Neural cell (in vitro differentiated cells): Measurements from ENCODE around the gene ERC2. TPM values are rescaled to one million over a fixed set of nuclear protein-coding genes. Genes with fewer than 3 reads are reported as not detected.

Experiments used
- H2AFZ ChIP-seq: fragments of 200-600, 300-800 bp; sonication (generic), shearing (Covaris generic); 2 replicates; pipeline ENCODE4 v1.6.0; 2014; ENCODE audit warnings: low read depth, mild to moderate bottlenecking, antibody characterized with exemption, low read length, moderate library complexity
- H3F3A ChIP-seq: fragments of 200-600 bp; shearing (Covaris generic); 2 replicates; pipeline ENCODE4 v1.6.1; 2016; ENCODE audit warnings: mild to moderate bottlenecking, moderate library complexity, mixed read lengths, antibody characterized with exemption, low read length; ENCODE audit not compliant: insufficient read depth, poor library complexity, severe bottlenecking
- H3K27ac ChIP-seq: fragments of 200-600, 300-800 bp; sonication (generic), shearing (Covaris generic); 2 replicates; pipeline ENCODE4 v1.5.1; 2014; ENCODE audit warnings: mild to moderate bottlenecking, low read length, moderate library complexity
- H3K27me3 ChIP-seq: fragments of 300-800, 200-600 bp; sonication (generic), shearing (Covaris generic); 2 replicates; pipeline ENCODE4 v1.6.0; 2014; ENCODE audit warnings: mild to moderate bottlenecking, low read depth, low read length, moderate library complexity; ENCODE audit not compliant: insufficient read depth
- H3K36me3 ChIP-seq: fragments of 300-800, 200-600 bp; sonication (generic), shearing (Covaris generic); 2 replicates; pipeline ENCODE4 v1.5.1; 2014; ENCODE audit warnings: mild to moderate bottlenecking, antibody characterized with exemption, low read length, moderate library complexity; ENCODE audit not compliant: insufficient read depth
- H3K4me2 ChIP-seq: fragments of 300-800, 200-600 bp; sonication (generic), shearing (Covaris generic); 2 replicates; pipeline ENCODE4 v1.6.0; 2014; ENCODE audit warnings: mild to moderate bottlenecking, low read length
- H3K4me3 ChIP-seq: fragments of 300-800, 200-600 bp; sonication (generic), shearing (Covaris generic); 2 replicates; pipeline ENCODE4 v1.5.1; 2014; ENCODE audit warnings: mild to moderate bottlenecking, low read length, moderate library complexity
- H3K79me2 ChIP-seq: fragments of 200-600 bp; shearing (Covaris generic); replicated peaks from 2 replicates; pipeline ENCODE4 v1.6.0; 2014; ENCODE audit warnings: mild to moderate bottlenecking, low read length, moderate library complexity; ENCODE audit not compliant: insufficient read depth
- H3K9ac ChIP-seq: fragments of 300-800, 200-600 bp; sonication (generic), shearing (Covaris generic); 2 replicates; pipeline ENCODE4 v1.6.1; 2016; ENCODE audit warnings: mild to moderate bottlenecking, low read length, mixed read lengths
- H3K9me2 ChIP-seq: fragments of 200-600 bp; shearing (Covaris generic); 2 replicates; pipeline ENCODE4 v1.6.1; 2016; ENCODE audit warnings: mild to moderate bottlenecking, low read length, mixed read lengths; ENCODE audit not compliant: insufficient read depth
- H3K9me3 ChIP-seq: fragments of 200-600, 300-800 bp; sonication (generic), shearing (Covaris generic); 2 replicates; pipeline ENCODE4 v1.6.1; 2016; ENCODE audit warnings: mild to moderate bottlenecking, mixed run types, low read length, moderate library complexity, mixed read lengths
- H4K20me1 ChIP-seq: fragments of 200-600 bp; shearing (Covaris generic); 2 replicates; pipeline ENCODE4 v1.6.1; 2016; ENCODE audit warnings: mild to moderate bottlenecking, mixed run types; ENCODE audit not compliant: insufficient read depth
- CTCF ChIP-seq: fragments of 450-650 bp; IDR thresholded peaks from 2 replicates; pipeline ENCODE4 v1.5.1; 2014; ENCODE audit warnings: antibody characterized with exemption, mild to moderate bottlenecking, moderate library complexity; ENCODE audit not compliant: poor library complexity, severe bottlenecking
- EP300 ChIP-seq: fragments of 450-650 bp; conservative IDR thresholded peaks from 2 replicates; pipeline ENCODE4 v1.6.1; 2014; ENCODE audit warnings: antibody characterized with exemption, mild to moderate bottlenecking, moderate library complexity; ENCODE audit not compliant: poor library complexity, severe bottlenecking
- EZH2 ChIP-seq: fragments of 200-600, 300-800 bp; shearing (Covaris generic), sonication (generic); IDR thresholded peaks from 2 replicates; pipeline ENCODE4 v1.6.1; 2014; ENCODE audit warnings: antibody characterized with exemption, low read length, borderline replicate concordance, mild to moderate bottlenecking; ENCODE audit not compliant: insufficient read depth, poor library complexity, severe bottlenecking
- MXI1 ChIP-seq: fragments of 450-650 bp; conservative IDR thresholded peaks from 2 replicates; pipeline ENCODE4 v1.6.1; 2014; ENCODE audit warnings: antibody characterized with exemption, mild to moderate bottlenecking; ENCODE audit not compliant: poor library complexity, severe bottlenecking
- POLR2AphosphoS5 ChIP-seq: IDR thresholded peaks from 2 replicates; pipeline ENCODE4 v1.6.1; 2012
- RAD21 ChIP-seq: fragments of 450-650 bp; conservative IDR thresholded peaks from 2 replicates; pipeline ENCODE4 v1.6.1; 2014; ENCODE audit warnings: antibody characterized with exemption, mild to moderate bottlenecking, moderate library complexity
- REST ChIP-seq: IDR thresholded peaks from 2 replicates; pipeline ENCODE4 v1.6.1; 2012; ENCODE audit warnings: borderline replicate concordance
- SMC3 ChIP-seq: fragments of 450-650 bp; conservative IDR thresholded peaks from 2 replicates; pipeline ENCODE4 v1.6.1; 2014; ENCODE audit warnings: antibody characterized with exemption, mild to moderate bottlenecking, moderate library complexity; ENCODE audit not compliant: poor library complexity
- TAF1 ChIP-seq: IDR thresholded peaks from 2 replicates; pipeline ENCODE4 v1.6.1; 2012; ENCODE audit warnings: low read depth
- polyA plus RNA-seq: library from polyadenylated mRNA; depleted of rRNA; stranded (reverse); fragments of >200 nt; gene quantifications from 2 replicates; pipeline ENCODE4 v1.2.3, GENCODE V29; 2014

The ERC2 gene
- polyA plus RNA-seq, 1 donor from 2014 or later: 60.4 TPM

- H3K9me3 ChIP-seq: no peaks in the 10 kb centered on the region
- H3K4me3 ChIP-seq: no peak overlapping the region
- no peaks in the 10 kb centered on the region for H3K9me2 ChIP-seq
- H3K79me2 ChIP-seq: no peaks in the 10 kb centered on the region
- H3K36me3 ChIP-seq: no peaks in the 10 kb centered on the region
- no peak overlapping the region for H3K4me2 ChIP-seq
- H2AFZ ChIP-seq: no peak overlapping the region
- no peak for TF ChIP-seq TAF1
- TF ChIP-seq POLR2AphosphoS5: no peak
- TF ChIP-seq SMC3: no peak
- TF ChIP-seq CTCF: no peak
- TF ChIP-seq REST: no peak
- no peak for TF ChIP-seq EP300
- TF ChIP-seq MXI1: no peak
- TF ChIP-seq RAD21: no peak
- no peak for TF ChIP-seq EZH2
- no peak overlapping the region for H3K27ac ChIP-seq
- no peaks in the 10 kb centered on the region for H3F3A ChIP-seq
- H4K20me1 ChIP-seq: no peaks in the 10 kb centered on the region
- no peaks in the 10 kb centered on the region for H3K27me3 ChIP-seq
- no peak overlapping the region for H3K9ac ChIP-seq
Measured at GRCh38 chr3:55923626-55924025, 544.6 kb downstream of the ERC2 start.

- Histone ChIP-seq H3K9me2 (no peaks in the 10 kb centered on the region), H3K36me3 (no peaks in the 10 kb centered on the region), H3K9me3 (no peaks in the 10 kb centered on the region), H3K27ac (no peak overlapping the region), H3K4me3 (no peak overlapping the region), H3K27me3 (no peaks in the 10 kb centered on the region), H4K20me1 (no peaks in the 10 kb centered on the region), H3K79me2 (no peaks in the 10 kb centered on the region), H2AFZ (no peak overlapping the region), H3K4me2 (no peak overlapping the region), H3K9ac (no peak overlapping the region), H3F3A (no peaks in the 10 kb centered on the region)
- no peak for TF ChIP-seq SMC3
- no peak for TF ChIP-seq RAD21
- TF ChIP-seq EZH2: no peak
Measured at GRCh38 chr3:55923207-55923606, 545.1 kb downstream of the ERC2 start.

- Histone ChIP-seq H3K9me2 (no peaks in the 10 kb centered on the region), H2AFZ (no peak overlapping the region), H3K9me3 (no peaks in the 10 kb centered on the region)
Measured at GRCh38 chr3:55912880-55913279, 555.4 kb downstream of the ERC2 start.

More at GRCh38 chr3:55912880-55913279, 555.4 kb downstream of the ERC2 start:
- H3K4me3 ChIP-seq: no peak overlapping the region
- H4K20me1 ChIP-seq: no peaks in the 10 kb centered on the region
- no peaks in the 10 kb centered on the region for H3K36me3 ChIP-seq
- no peaks in the 10 kb centered on the region for H3F3A ChIP-seq
- no peaks in the 10 kb centered on the region for H3K27me3 ChIP-seq
- no peak overlapping the region for H3K9ac ChIP-seq
- H3K79me2 ChIP-seq: no peaks in the 10 kb centered on the region
- no peak overlapping the region for H3K27ac ChIP-seq
- H3K4me2 ChIP-seq: no peak overlapping the region
- no peak for TF ChIP-seq TAF1
